Gastrocnemius medialis (tissue), 4 donors: ENCODE measurements around the gene BET1L. TPM values are rescaled to one million over a fixed set of nuclear protein-coding genes. Genes with fewer than 3 reads are reported as not detected.

Experiments
- ATAC-seq, 2 donors: fragments of 150-250 bp; one replicate each; pipeline ENCODE4 v1.9.1; 2016
- DNase-seq, 2 donors: peaks; one replicate each; pipeline ENCODE4 v3.0.0-alpha.2; 2019
- H3K27ac ChIP-seq, 4 donors: fragments of 200-600 bp; sonication (generic); 1 replicate in 1 of 4; 2 replicates in 3 of 4; pipeline ENCODE4 v1.5.1; 2016 to 2018; ENCODE audit warnings: mild to moderate bottlenecking in 2 of 4, moderate library complexity in 1 of 4
- H3K27me3 ChIP-seq, 3 donors: fragments of 200-600 bp; sonication (generic) in 2 of 3; 1 replicate in 1 of 3; 2 replicates in 2 of 3; pipeline versions ENCODE4 v1.5.1 to v1.6.0; 2016 to 2019; ENCODE audit warnings: mild to moderate bottlenecking in 1 of 3, moderate library complexity in 1 of 3
- H3K36me3 ChIP-seq, 2 donors: fragments of 200-600 bp; sonication (generic) in 1 of 2; one replicate each; pipeline ENCODE4 v1.5.1; 2017 to 2018
- H3K4me1 ChIP-seq, 2 donors: fragments of 200-600 bp; sonication (generic) in 1 of 2; one replicate each; pipeline ENCODE4 v1.5.1; 2016 to 2017; ENCODE audit warnings: mild to moderate bottlenecking in 2 of 2
- H3K4me3 ChIP-seq, 4 donors: fragments of 200-600 bp; sonication (generic) in 3 of 4; 1 replicate in 1 of 4; 2 replicates in 3 of 4; pipeline ENCODE4 v1.5.1; 2016 to 2019; ENCODE audit warnings: mild to moderate bottlenecking in 2 of 4
- H3K9me3 ChIP-seq, 3 donors: fragments of 200-600 bp; sonication (generic) in 2 of 3; 1 replicate in 1 of 3; 2 replicates in 2 of 3; pipeline ENCODE4 v1.5.1; 2016 to 2019
- POLR2A ChIP-seq, 2 donors: fragments of 450-650 bp; IDR thresholded peaks; one replicate each; pipeline ENCODE4 v1.6.1; 2017; ENCODE audit warnings: antibody characterized with exemption in 2 of 2, mild to moderate bottlenecking in 2 of 2, moderate library complexity in 2 of 2
- in situ Hi-C, 4 donors: fragments of 200-750 bp; cut with MboI; loops; one replicate each; pipeline versions ENCODE4 v1.15.0 to v1.8.0; 2017; ENCODE audit warnings: low sequenced_read_pairs in 4 of 4
- intact Hi-C: fragments of 100-400 bp; cut with DNase I; formaldehyde crosslinking; loops from one replicate; pipeline ENCODE4 v1.15.1; 2023; ENCODE audit warnings: low total_unique reads
- total RNA-seq, 4 donors: library from RNA; depleted of rRNA; stranded (reverse); fragments of >200 nt; gene quantifications; one replicate each; pipeline versions ENCODE4 v1.1.0 to v1.2.3, GENCODE V29; 2016
- TF ChIP-seq, protein P1 (sequence below), 5 experiments: fragments of 450-650 bp in 3 of 5; fragments of 200-600 bp in 2 of 5; sonication (generic) in 2 of 5; IDR thresholded peaks in 4 of 5; conservative IDR thresholded peaks in 1 of 5; 1 replicate in 4 of 5; 2 replicates in 1 of 5; pipeline ENCODE4 v1.5.1; 2016 to 2019; ENCODE audit warnings: antibody characterized with exemption in 5 of 5, mild to moderate bottlenecking in 3 of 5, moderate library complexity in 3 of 5

Gene BET1L
- total RNA-seq, 4 donors from 2014 or later: 11.3 to 15.9 (median 12.8) TPM

GRCh38 chr11:232783-233565, 25.8 kb upstream of the BET1L start:
- no peak for ATAC-seq
- in situ Hi-C loops (no loop called here), intact Hi-C loops (no loop called here)
- Histone ChIP-seq H3K27ac (no peak overlapping the region), H3K36me3 (no peaks in the 10 kb centered on the region), H3K27me3 (no peaks in the 10 kb centered on the region), H3K9me3 (no peaks in the 10 kb centered on the region), H3K4me1 (peaks cover 15 to 16% of the 10 kb centered on the region in 2 donors), H3K4me3 (no peak overlapping the region)
- DNase-seq: no peak
- TF ChIP-seq, protein P1, sequence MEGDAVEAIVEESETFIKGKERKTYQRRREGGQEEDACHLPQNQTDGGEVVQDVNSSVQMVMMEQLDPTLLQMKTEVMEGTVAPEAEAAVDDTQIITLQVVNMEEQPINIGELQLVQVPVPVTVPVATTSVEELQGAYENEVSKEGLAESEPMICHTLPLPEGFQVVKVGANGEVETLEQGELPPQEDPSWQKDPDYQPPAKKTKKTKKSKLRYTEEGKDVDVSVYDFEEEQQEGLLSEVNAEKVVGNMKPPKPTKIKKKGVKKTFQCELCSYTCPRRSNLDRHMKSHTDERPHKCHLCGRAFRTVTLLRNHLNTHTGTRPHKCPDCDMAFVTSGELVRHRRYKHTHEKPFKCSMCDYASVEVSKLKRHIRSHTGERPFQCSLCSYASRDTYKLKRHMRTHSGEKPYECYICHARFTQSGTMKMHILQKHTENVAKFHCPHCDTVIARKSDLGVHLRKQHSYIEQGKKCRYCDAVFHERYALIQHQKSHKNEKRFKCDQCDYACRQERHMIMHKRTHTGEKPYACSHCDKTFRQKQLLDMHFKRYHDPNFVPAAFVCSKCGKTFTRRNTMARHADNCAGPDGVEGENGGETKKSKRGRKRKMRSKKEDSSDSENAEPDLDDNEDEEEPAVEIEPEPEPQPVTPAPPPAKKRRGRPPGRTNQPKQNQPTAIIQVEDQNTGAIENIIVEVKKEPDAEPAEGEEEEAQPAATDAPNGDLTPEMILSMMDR (IDR thresholded peaks at IDR 0.05 in 4 of 5, conservative IDR thresholded peaks at IDR 0.05 in 1 of 5): no peak
- no peak for TF ChIP-seq POLR2A (IDR thresholded peaks at IDR 0.05)

GRCh38 chr11:230431-230830, 23.2 kb upstream of the BET1L start:
- Histone ChIP-seq H3K4me1 (peaks cover 7 to 10% of the 10 kb centered on the region in 2 donors), H3K4me3 (no peak overlapping the region), H3K27me3 (no peaks in the 10 kb centered on the region), H3K9me3 (no peaks in the 10 kb centered on the region), H3K36me3 (peaks cover 0 to 5% of the 10 kb centered on the region in 2 donors), H3K27ac (no peak overlapping the region)
- DNase-seq: no peak
- TF ChIP-seq POLR2A (IDR thresholded peaks at IDR 0.05): no peak
- in situ Hi-C loops (no loop called here), intact Hi-C loops (no loop called here)
- ATAC-seq: no peak

GRCh38 chr11:227824-228379, 20.7 kb upstream of the BET1L start:
- TF ChIP-seq, protein P1 (IDR thresholded peaks at IDR 0.05 in 4 of 5, conservative IDR thresholded peaks at IDR 0.05 in 1 of 5): no peak
- no peak for TF ChIP-seq POLR2A (IDR thresholded peaks at IDR 0.05)
- H3K27ac ChIP-seq: no peak overlapping the region
- no peak overlapping the region for H3K4me3 ChIP-seq
- H3K27me3 ChIP-seq: no peaks in the 10 kb centered on the region
- in situ Hi-C loops: no loop called here
- peaks cover 0 to 5% of the 10 kb centered on the region in 2 donors for H3K36me3 ChIP-seq
- H3K4me1 ChIP-seq: peaks cover 6 to 9% of the 10 kb centered on the region in 2 donors
- ATAC-seq (no peak), DNase-seq (no peak)
- intact Hi-C loops: no loop called here
- no peaks in the 10 kb centered on the region for H3K9me3 ChIP-seq

GRCh38 chr11:225734-226453, 18.7 kb upstream of the BET1L start:
- in situ Hi-C loops: no loop called here
- intact Hi-C loops: no loop called here
- DNase-seq (no peak), ATAC-seq (no peak)
- no peak overlapping the region for H3K27ac ChIP-seq
- H3K27me3 ChIP-seq: no peaks in the 10 kb centered on the region
- H3K4me3 ChIP-seq: no peak overlapping the region
- H3K36me3 ChIP-seq: peaks cover 0 to 5% of the 10 kb centered on the region in 2 donors
- peaks cover 6 to 9% of the 10 kb centered on the region in 2 donors for H3K4me1 ChIP-seq
- H3K9me3 ChIP-seq: no peaks in the 10 kb centered on the region
- TF ChIP-seq, protein P1 (IDR thresholded peaks at IDR 0.05 in 4 of 5, conservative IDR thresholded peaks at IDR 0.05 in 1 of 5): no peak
- no peak for TF ChIP-seq POLR2A (IDR thresholded peaks at IDR 0.05)

- no peak overlapping the region for H3K4me3 ChIP-seq
- H3K36me3 ChIP-seq: peaks cover 0 to 5% of the 10 kb centered on the region in 2 donors
- intact Hi-C loops (no loop called here), in situ Hi-C loops (no loop called here)
- DNase-seq (no peak), ATAC-seq (peak in 1 of 2 donors; percentile 41)
- H3K4me1 ChIP-seq: peaks cover 6 to 9% of the 10 kb centered on the region in 2 donors
- H3K27ac ChIP-seq: no peak overlapping the region
- H3K9me3 ChIP-seq: no peaks in the 10 kb centered on the region
- no peak for TF ChIP-seq POLR2A (IDR thresholded peaks at IDR 0.05)
- TF ChIP-seq, protein P1 (IDR thresholded peaks at IDR 0.05 in 4 of 5, conservative IDR thresholded peaks at IDR 0.05 in 1 of 5): no peak
- no peaks in the 10 kb centered on the region for H3K27me3 ChIP-seq
Measured at GRCh38 chr11:224424-224823, 17.2 kb upstream of the BET1L start.
